DOHH2 (cell line): ENCODE results near the gene DKK3.

Experiments
- EZH2phosphoT487 ChIP-seq: fragments of 200-600 bp; sonication (generic); IDR thresholded peaks from 2 replicates; pipeline ENCODE4 v1.6.1; 2017; ENCODE audit warnings: borderline replicate concordance, mild to moderate bottlenecking, antibody characterized with exemption, low read length, moderate library complexity, mixed read lengths
- TF ChIP-seq, protein P1 (sequence below): fragments of 200-600 bp; sonication (generic); IDR thresholded peaks from one replicate; pipeline ENCODE4 v1.5.1; 2014; ENCODE audit warnings: antibody characterized with exemption, mild to moderate bottlenecking, low read depth, low read length; ENCODE audit not compliant: poor library complexity, severe bottlenecking

DNA sequence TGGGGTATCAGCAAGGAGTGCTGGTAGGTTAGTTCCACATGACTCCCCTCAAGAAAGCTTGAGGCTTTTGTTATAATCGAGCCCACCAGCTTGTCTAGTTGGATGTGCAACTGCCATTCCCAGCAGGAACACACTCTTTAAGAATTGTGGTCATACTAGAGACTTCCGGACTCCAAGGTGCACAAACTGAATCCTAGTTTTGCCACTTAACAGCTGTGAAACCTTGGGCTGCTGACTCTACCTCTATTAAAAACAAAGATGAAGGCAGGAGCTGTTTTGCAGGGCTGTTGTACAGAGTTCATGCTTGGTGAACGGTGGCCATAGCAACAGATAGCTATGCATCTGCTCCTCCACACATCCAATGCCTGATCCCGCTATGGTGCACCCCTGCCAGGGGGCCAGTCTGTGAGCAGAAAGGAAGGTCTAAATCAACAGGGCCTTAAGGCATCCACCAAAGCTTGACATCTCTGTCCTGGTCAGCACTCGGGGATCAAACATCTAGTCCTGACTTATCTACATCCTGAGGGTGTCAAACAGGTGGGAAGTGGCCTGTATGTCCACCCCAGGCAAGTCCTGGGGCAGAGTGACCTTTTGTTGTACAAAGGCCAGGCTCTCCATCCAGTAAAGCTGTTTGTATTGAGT lies 36.4 kb downstream of the DKK3 start:
- TF ChIP-seq, protein P1, sequence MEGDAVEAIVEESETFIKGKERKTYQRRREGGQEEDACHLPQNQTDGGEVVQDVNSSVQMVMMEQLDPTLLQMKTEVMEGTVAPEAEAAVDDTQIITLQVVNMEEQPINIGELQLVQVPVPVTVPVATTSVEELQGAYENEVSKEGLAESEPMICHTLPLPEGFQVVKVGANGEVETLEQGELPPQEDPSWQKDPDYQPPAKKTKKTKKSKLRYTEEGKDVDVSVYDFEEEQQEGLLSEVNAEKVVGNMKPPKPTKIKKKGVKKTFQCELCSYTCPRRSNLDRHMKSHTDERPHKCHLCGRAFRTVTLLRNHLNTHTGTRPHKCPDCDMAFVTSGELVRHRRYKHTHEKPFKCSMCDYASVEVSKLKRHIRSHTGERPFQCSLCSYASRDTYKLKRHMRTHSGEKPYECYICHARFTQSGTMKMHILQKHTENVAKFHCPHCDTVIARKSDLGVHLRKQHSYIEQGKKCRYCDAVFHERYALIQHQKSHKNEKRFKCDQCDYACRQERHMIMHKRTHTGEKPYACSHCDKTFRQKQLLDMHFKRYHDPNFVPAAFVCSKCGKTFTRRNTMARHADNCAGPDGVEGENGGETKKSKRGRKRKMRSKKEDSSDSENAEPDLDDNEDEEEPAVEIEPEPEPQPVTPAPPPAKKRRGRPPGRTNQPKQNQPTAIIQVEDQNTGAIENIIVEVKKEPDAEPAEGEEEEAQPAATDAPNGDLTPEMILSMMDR: no peak
- TF ChIP-seq EZH2phosphoT487: no peak
